ENCODE results near the gene RAPGEF6. TPM values are rescaled to one million over a fixed set of nuclear protein-coding genes. Genes with fewer than 3 reads are reported as not detected.
"Not testable (repeated sequence)": the region's sequence is repeated elsewhere in the genome, so short reads cannot be mapped to it uniquely, and the experiment has no call there.

The RAPGEF6 gene
- total RNA-seq, 2 donors from 2014 or later = 36.5 to 37.3 TPM

DNA sequence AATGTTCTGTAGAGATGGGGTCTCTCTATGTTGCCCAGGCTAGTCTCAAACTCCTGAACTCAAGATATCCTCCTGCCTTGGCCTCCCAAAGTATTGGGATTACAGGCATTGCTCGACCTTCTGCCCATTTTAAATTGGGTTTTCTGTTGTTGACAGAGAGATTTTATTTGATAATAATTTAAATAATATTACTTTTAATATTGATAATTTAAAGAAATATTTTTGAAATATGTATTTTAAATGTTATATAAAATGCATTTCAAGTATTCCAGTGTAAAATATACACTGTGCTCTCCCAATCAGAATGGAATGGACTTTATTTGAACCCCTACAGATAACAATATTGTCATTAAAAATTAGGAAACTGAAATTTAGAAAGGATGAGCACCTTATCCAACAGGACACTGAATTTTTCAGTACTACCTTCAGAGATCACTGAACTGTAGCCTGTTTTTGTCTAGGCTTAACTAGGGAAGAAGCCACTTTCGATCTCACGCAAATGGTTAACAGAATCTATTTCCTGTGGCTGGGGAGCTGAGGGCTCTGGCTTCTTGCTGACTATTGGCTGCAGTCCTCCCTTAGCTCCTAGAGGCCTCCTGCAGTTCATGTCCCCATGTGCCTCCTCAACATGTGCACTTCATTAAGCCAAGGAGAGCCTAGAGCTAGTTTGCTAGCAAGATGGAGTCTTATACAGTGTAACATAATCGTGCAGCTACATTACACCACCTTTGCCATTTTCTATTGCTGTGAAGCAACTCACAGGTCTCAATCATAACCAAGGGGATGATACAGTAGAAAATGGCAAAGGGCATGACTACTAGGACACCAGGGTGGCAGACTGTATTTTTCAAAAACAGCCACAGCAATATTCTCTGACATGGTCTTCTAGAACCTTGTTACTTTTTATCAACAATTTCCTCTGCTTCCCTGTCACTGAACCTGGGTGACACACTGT, 221.1 kb downstream of the RAPGEF6 start:
- Mint-ChIP-seq H3K9me3 (peaks cover 3% of the 10 kb centered on the region in 2 donors), H3K4me3 (peak overlapping the region; percentile 65 to 77), H3K36me3 (ENCODE audit: insufficient read depth in 2 of 2) (peaks cover 11 to 35% of the 10 kb centered on the region in 2 donors)

DNA sequence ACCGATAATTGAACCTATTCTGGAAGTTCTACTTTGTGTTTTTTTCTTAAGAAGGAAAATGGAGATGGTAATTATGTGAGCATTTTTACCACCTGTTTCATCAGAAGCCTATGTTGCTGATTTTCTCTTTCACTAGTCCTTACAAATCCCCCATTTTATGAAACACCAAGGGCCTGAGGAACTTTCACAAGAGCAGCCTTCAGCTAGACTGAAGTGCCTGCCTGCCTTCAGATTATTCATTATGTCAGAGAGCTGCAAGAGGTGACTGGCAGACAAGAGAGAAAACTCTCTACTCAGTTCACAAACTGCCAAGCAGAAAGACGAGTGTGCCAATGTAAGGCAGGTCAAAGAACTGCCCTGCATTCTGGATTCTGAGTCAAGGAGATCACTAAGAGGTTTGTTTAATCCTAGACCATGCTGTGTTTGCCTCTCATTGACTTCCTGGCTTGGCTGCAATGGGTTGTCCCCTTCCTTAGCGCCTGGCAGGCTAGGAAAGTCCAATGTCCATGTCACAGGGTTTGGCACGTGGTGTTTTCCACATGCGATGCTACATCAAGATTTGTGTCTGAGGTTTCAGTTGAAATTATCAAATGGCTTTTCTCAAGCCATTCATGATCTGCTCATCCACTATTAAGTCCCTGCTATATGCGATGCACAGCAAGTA, 227.9 kb downstream of the RAPGEF6 start:
- Mint-ChIP-seq H3K27me3 (ENCODE audit: low read depth) (no peaks in the 10 kb centered on the region), H3K4me1 (ENCODE audit: low read depth) (peaks cover 9% of the 10 kb centered on the region), H3K27ac (peak overlapping the region; percentile 90), H3K36me3 (ENCODE audit: insufficient read depth in 2 of 2) (peaks cover 23 to 63% of the 10 kb centered on the region in 2 donors), H3K9me3 (peaks cover 3 to 6% of the 10 kb centered on the region in 2 donors), H3K4me3 (no peak overlapping the region)
- DNase-seq (no peak), ATAC-seq (replicated peaks in 1 of 2) (peak; percentile 16 to 34)

More for the DNA sequence above, 221.1 kb downstream of the RAPGEF6 start:
- Mint-ChIP-seq H3K4me1 (ENCODE audit: low read depth) (peaks cover 38% of the 10 kb centered on the region), H3K27me3 (ENCODE audit: low read depth) (no peaks in the 10 kb centered on the region), H3K27ac (peak overlapping the region; percentile 96)
- ATAC-seq (replicated peaks in 1 of 2) (peak; percentile 71 to 85), DNase-seq (peak; percentile 28 to 49)

DNA sequence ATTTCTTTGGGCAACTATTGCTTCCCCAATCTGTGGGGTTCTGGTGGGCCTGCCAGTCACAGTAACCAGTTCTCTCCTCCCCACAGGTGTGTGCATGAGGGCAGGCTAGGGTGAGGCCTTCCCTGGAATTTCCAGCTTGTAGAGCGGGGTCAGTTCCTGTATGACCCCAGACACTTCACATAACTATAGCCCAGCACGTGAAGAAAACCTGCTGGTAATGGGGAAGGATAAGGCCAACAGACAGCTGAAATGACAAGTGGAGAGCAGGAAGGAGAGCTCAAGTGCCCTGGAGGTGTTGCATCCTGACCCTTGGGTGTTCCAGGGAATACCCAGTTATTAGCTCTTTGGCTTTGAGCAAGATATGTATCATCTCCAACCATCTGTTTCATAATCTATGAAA, 229.0 kb downstream of the RAPGEF6 start:
- no peak for DNase-seq
- ATAC-seq (replicated peaks in 1 of 2) = peak; percentile 12 to 24
- H3K4me3 Mint-ChIP-seq = no peak overlapping the region
- peaks cover 9% of the 10 kb centered on the region for H3K4me1 Mint-ChIP-seq (ENCODE audit: low read depth)
- peaks cover 25 to 66% of the 10 kb centered on the region in 2 donors for H3K36me3 Mint-ChIP-seq (ENCODE audit: insufficient read depth in 2 of 2)
- H3K9me3 Mint-ChIP-seq = peaks cover 6 to 9% of the 10 kb centered on the region in 2 donors
- H3K27ac Mint-ChIP-seq = peak overlapping the region; percentile 66
- no peaks in the 10 kb centered on the region for H3K27me3 Mint-ChIP-seq (ENCODE audit: low read depth)

DNA sequence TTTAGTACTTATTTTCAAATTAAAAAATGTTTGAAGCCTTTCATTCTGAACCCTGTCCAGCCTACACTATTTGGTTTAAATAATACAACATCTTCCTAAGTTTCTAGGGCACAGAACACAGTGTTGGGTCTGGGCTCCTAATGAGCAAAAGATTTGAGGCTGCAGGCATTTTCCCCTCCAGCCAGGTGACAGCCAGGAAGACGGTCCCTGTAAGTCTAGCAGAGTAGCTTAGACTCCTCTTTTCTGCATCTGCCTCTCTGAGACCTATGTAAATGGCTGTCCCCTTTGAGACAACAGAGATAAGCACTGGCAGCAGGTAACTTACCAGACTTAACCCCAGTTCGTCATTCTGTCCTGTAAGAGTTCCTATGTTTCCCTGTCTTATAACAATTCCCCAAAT, 229.4 kb downstream of the RAPGEF6 start:
- Mint-ChIP-seq H3K27me3 (ENCODE audit: low read depth) (no peaks in the 10 kb centered on the region), H3K36me3 (ENCODE audit: insufficient read depth in 2 of 2) (peaks cover 27 to 66% of the 10 kb centered on the region in 2 donors), H3K27ac (peak overlapping the region; percentile 66), H3K4me1 (ENCODE audit: low read depth) (peaks cover 12% of the 10 kb centered on the region), H3K9me3 (peaks cover 8 to 9% of the 10 kb centered on the region in 2 donors), H3K4me3 (no peak overlapping the region)
- DNase-seq = no peak
- peak; percentile 22 to 27 for ATAC-seq (replicated peaks in 1 of 2)

DNA sequence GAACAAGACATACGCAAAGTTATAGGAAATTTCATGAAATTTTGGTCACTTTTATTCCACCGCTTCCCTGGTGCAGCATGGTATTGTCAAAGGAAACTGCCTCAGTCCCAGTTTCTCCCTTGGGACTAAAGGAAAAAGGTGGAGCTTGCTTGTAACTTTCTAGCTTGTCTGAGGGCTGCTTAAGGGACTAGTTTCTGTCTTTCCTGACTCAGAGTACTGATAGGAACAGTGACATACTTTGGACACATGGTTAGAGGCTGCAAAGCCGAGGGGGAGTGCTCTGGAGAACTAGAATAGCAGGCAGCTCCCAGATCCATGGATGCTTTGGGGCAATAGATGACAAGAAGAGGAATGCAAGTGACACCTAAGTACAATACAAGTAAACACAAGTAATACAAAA, 234.4 kb downstream of the RAPGEF6 start:
- no peak for ATAC-seq (replicated peaks in 1 of 2)
- H3K27me3 Mint-ChIP-seq (ENCODE audit: low read depth) = no peaks in the 10 kb centered on the region
- H3K9me3 Mint-ChIP-seq = peaks cover 7 to 10% of the 10 kb centered on the region in 2 donors
- peaks cover 31 to 60% of the 10 kb centered on the region in 2 donors for H3K36me3 Mint-ChIP-seq (ENCODE audit: insufficient read depth in 2 of 2)
- peak overlapping the region; percentile 61 for H3K27ac Mint-ChIP-seq
- no peak overlapping the region for H3K4me3 Mint-ChIP-seq
- H3K4me1 Mint-ChIP-seq (ENCODE audit: low read depth) = peaks cover 53% of the 10 kb centered on the region
- no peak for DNase-seq

DNA sequence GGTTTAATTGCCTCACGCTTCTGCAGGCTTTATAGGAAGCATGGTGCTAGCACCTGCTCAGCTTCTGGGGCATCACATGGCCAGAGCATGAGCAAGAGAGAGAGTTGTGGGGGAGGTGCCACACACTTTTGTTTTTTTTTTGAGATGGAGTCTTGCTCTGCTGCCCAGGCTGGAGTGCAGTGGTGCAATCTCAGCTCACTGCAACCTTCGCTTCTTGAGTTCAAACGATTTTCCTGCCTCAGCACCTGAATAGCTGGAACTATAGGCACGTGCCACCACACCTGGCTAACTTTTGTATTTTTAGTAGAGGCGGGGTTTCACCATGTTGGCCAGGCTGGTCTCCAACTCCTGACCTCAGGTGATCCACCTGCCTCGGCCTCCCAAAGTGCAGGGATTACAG, 236.0 kb downstream of the RAPGEF6 start:
- not testable (repeated sequence) for ATAC-seq (replicated peaks in 1 of 2); H3K4me3 Mint-ChIP-seq; H3K9me3 Mint-ChIP-seq; H3K27me3 Mint-ChIP-seq (ENCODE audit: low read depth); DNase-seq
- peak overlapping the region; percentile 79 for H3K27ac Mint-ChIP-seq
- peaks cover 35 to 61% of the 10 kb centered on the region in 2 donors for H3K36me3 Mint-ChIP-seq (ENCODE audit: insufficient read depth in 2 of 2)
- H3K4me1 Mint-ChIP-seq (ENCODE audit: low read depth) = peaks cover 65% of the 10 kb centered on the region

DNA sequence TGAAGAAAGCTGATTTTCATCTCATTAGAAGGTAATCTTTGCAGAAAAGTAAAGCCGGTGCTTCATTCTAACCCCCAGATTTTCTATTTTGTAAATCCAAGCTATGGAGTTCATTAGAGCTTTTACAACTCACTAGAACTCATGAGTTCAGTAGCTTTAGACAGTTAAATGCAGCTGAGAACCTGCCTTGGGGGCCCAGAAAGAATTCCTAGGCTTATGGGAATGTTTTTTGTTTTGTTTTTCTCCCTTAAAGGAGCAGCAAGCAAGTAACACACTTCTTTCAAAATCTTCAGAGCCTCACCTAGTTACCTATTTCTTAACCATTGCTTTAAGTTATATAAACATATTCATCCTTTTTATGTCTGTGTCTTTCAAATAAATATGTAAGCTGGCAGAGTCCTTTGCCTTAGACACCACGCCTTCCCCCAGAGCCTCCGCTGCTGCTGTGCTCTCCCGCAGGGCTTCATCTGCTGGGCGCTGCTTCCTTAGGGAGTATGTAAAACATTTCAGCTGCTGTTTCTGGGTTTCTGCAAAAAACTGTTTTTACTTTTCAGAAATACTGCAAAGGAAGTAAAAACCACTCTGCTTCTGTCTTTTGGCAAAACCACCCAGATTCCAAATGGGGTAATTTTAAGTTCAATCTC, 238.3 kb downstream of the RAPGEF6 start:
- ATAC-seq (replicated peaks in 1 of 2) = no peak
- peaks cover 4 to 5% of the 10 kb centered on the region in 2 donors for H3K9me3 Mint-ChIP-seq

DNA sequence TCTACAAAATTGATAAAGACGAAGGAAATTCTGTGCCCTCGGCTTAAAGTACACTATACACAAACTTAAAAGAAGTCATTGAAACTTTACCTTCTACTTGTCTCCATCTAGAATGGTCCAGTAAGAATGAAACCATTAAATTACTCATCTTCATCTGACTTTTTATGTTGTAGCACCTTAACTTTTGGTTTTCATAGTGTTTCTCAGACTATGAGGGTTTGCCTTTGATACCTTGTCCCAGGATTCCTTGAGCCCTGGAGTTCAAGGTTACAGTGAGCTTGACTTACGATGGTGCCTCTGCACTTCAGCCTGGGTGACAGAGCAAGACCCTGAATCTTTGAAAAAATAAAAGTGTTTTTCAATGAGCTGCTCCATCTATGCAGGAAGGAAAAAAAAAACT, 239.0 kb downstream of the RAPGEF6 start:
- Mint-ChIP-seq H3K4me1 (ENCODE audit: low read depth) (peaks cover 95% of the 10 kb centered on the region), H3K27ac (peak overlapping the region; percentile 97), H3K9me3 (peaks cover 4 to 5% of the 10 kb centered on the region in 2 donors), H3K27me3 (ENCODE audit: low read depth) (no peaks in the 10 kb centered on the region), H3K4me3 (peak overlapping the region; percentile 75 to 77), H3K36me3 (ENCODE audit: insufficient read depth in 2 of 2) (peaks cover 29 to 64% of the 10 kb centered on the region in 2 donors)
- ATAC-seq (replicated peaks in 1 of 2) (peak; percentile 76 to 82), DNase-seq (no peak)

More for the DNA sequence above, 238.3 kb downstream of the RAPGEF6 start:
- H3K4me3 Mint-ChIP-seq = peak overlapping the region; percentile 75 to 77
- no peaks in the 10 kb centered on the region for H3K27me3 Mint-ChIP-seq (ENCODE audit: low read depth)
- peaks cover 88% of the 10 kb centered on the region for H3K4me1 Mint-ChIP-seq (ENCODE audit: low read depth)
- peaks cover 28 to 65% of the 10 kb centered on the region in 2 donors for H3K36me3 Mint-ChIP-seq (ENCODE audit: insufficient read depth in 2 of 2)
- no peak for DNase-seq
- H3K27ac Mint-ChIP-seq = peak overlapping the region; percentile 97

DNA sequence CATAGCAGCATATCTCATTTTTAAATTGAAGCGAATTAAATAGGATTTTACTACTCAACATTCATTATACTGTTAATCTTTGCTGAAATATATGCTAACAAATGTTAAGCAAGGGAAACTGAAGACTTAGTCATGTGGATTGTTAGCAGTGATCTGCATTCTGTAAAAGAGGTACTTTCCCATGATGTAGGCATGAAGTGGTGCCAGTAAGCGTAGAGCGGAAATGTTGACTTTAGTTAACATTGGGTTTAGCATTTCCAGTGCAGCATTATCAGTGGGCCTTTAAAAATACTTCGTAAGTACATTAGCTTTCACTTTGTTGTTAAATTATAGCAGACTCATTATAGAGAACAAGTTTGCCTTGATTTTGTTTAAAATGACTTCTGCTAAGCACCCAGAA, 240.9 kb downstream of the RAPGEF6 start:
- peak; percentile 74 to 78 for ATAC-seq (replicated peaks in 1 of 2)
- Mint-ChIP-seq H3K9me3 (peaks cover 0 to 2% of the 10 kb centered on the region in 2 donors), H3K4me3 (peak overlapping the region; percentile 75 to 77), H3K36me3 (ENCODE audit: insufficient read depth in 2 of 2) (peaks cover 28 to 69% of the 10 kb centered on the region in 2 donors), H3K27me3 (ENCODE audit: low read depth) (no peaks in the 10 kb centered on the region), H3K4me1 (ENCODE audit: low read depth) (peaks cover 100% of the 10 kb centered on the region), H3K27ac (peak overlapping the region; percentile 97)
- peak; percentile 47 to 49 for DNase-seq

DNA sequence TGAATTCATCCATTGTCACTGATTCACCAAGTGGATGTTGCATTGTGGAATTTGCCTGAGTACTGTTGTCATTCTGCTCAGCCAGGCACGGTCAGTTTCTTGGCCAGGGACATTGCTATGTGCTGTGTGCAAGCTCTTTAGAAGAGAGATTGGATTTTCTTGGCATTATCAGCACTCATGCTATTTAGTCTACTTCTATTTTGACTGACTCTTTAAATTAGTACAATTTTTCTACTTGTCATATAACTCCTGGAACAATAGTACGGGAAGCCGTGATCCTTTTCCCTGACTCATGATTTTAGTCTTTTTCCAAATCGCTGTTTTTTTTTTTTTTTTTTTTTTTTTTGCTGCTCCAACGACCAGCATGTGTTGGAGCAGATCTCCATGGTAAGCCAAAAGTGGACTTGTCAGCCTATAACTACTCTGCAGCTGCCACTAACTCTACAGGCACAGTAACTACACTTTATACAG, 241.5 kb downstream of the RAPGEF6 start:
- no peak for ATAC-seq (replicated peaks in 1 of 2)
- H3K4me3 Mint-ChIP-seq = peak overlapping the region; percentile 75 to 77
- peaks cover 23 to 68% of the 10 kb centered on the region in 2 donors for H3K36me3 Mint-ChIP-seq (ENCODE audit: insufficient read depth in 2 of 2)
- H3K4me1 Mint-ChIP-seq (ENCODE audit: low read depth) = peaks cover 100% of the 10 kb centered on the region
- H3K27ac Mint-ChIP-seq = peak overlapping the region; percentile 97
- DNase-seq = no peak
- H3K27me3 Mint-ChIP-seq (ENCODE audit: low read depth) = no peaks in the 10 kb centered on the region
- H3K9me3 Mint-ChIP-seq = no peaks in the 10 kb centered on the region

DNA sequence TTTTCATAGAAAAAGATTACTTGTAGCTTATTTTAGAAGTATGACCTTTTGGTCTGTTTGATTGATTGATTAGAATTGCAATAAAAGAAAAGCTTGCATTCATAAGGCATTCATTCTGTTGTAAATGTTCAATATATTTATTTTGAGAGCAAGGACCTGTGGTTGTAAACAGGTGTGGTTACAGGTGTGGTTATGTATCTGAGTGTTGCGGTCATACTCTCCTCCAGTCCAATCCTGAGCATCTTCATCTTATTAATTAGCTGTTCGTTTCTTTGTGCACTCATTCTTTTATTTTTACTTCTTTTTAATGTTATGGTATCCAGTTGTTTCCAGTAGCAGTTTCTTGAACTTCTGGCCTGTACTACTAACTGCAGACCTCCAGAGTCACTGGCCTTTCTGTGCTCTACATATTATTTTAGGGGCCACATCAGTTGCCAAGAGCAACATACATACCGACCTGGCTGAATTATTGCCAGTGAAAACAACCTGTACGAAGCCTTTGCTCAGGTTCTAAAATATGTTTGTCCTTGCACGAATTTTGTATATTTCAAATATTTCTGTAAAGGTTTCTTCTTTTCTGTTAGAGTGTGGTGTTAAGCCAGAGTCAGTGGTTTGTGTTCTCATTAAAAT, 242.4 kb downstream of the RAPGEF6 start:
- peak overlapping the region; percentile 97 for H3K27ac Mint-ChIP-seq
- DNase-seq (no peak), ATAC-seq (replicated peaks in 1 of 2) (no peak)
- peaks cover 21 to 62% of the 10 kb centered on the region in 2 donors for H3K36me3 Mint-ChIP-seq (ENCODE audit: insufficient read depth in 2 of 2)
- peaks cover 100% of the 10 kb centered on the region for H3K4me1 Mint-ChIP-seq (ENCODE audit: low read depth)
- peak overlapping the region in 1 of 2 donors; percentile 75 for H3K4me3 Mint-ChIP-seq
- no peaks in the 10 kb centered on the region for H3K27me3 Mint-ChIP-seq (ENCODE audit: low read depth)
- no peaks in the 10 kb centered on the region for H3K9me3 Mint-ChIP-seq

DNA sequence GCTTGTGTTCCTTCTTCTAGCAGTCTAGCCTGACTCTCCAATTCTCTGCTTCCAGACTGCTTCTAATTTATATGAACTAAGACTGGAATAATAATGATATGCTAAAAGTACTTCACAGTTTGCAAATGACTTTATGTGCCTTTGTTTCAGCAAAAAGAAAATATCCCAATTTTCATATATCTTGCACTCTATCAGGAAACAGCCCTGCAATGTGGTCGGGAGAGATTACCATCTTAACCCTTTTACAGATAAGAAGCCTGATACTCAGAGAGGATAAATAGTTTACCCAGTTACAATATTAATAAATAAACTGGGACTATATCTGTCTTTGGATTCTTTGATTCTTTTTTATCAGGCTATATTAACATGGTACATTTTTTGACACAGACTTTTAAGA, 245.2 kb downstream of the RAPGEF6 start:
- peak overlapping the region; percentile 100 for H3K27ac Mint-ChIP-seq
- ATAC-seq (replicated peaks in 1 of 2) (no peak), DNase-seq (no peak)
- peaks cover 15 to 56% of the 10 kb centered on the region in 2 donors for H3K36me3 Mint-ChIP-seq (ENCODE audit: insufficient read depth in 2 of 2)
- peak overlapping the region; percentile 68 to 90 for H3K4me3 Mint-ChIP-seq
- H3K27me3 Mint-ChIP-seq (ENCODE audit: low read depth) = no peaks in the 10 kb centered on the region
- H3K9me3 Mint-ChIP-seq = no peaks in the 10 kb centered on the region
- H3K4me1 Mint-ChIP-seq (ENCODE audit: low read depth) = peaks cover 100% of the 10 kb centered on the region

Measured in activated T-cell treated with anti-CD3 and anti-CD28 coated beads, Interleukin-2, amount 50 U/mL, for 72 hours (primary cell).